Measurements from ENCODE around the gene AHCYL2. TPM values are rescaled to one million over a fixed set of nuclear protein-coding genes. Genes with fewer than 3 reads are reported as not detected.

Gene AHCYL2
- polyA plus RNA-seq, 3 donors, result 10.7 to 14.6 (median 12.1) TPM

DNA sequence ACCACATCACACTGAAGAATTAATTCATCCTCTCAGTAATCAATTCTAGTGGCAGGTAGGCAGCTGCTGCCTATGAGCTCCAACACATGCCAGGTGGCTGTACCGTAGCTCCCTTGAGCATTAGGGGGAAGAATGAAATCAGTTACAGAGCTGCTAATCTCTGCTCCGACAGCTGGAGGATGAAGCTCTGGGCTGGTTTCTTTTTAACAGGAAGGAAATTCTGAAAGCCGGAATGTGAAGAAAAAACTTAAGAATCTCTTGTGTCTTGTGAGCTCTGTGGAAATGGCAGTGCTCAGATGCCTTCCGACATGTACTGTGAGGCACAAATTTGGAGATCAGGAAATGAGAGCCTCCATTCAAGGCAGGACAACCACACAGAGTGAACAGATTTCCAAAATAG is 2.8 kb upstream of the AHCYL2 start:
- TF ChIP-seq, protein P1, sequence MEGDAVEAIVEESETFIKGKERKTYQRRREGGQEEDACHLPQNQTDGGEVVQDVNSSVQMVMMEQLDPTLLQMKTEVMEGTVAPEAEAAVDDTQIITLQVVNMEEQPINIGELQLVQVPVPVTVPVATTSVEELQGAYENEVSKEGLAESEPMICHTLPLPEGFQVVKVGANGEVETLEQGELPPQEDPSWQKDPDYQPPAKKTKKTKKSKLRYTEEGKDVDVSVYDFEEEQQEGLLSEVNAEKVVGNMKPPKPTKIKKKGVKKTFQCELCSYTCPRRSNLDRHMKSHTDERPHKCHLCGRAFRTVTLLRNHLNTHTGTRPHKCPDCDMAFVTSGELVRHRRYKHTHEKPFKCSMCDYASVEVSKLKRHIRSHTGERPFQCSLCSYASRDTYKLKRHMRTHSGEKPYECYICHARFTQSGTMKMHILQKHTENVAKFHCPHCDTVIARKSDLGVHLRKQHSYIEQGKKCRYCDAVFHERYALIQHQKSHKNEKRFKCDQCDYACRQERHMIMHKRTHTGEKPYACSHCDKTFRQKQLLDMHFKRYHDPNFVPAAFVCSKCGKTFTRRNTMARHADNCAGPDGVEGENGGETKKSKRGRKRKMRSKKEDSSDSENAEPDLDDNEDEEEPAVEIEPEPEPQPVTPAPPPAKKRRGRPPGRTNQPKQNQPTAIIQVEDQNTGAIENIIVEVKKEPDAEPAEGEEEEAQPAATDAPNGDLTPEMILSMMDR (IDR thresholded peaks at IDR 0.05), result no peak
- whole genome bisulfite sequencing (ENCODE audit: insufficient coverage), result 0% methylated on average over 4 of the region's 4 CpGs
- Histone ChIP-seq H3K4me1 (ENCODE audit: control insufficient read depth in 1 of 2, insufficient read depth in 2 of 2, low read length in 2 of 2) (peaks cover 35 to 42% of the 10 kb centered on the region in 2 donors), H2AFZ (ENCODE audit: insufficient read depth, low read depth, low read length, poor library complexity, severe bottlenecking) (peak overlapping the region; percentile 89), H3K79me2 (ENCODE audit: insufficient read depth, low read length) (peaks cover 21% of the 10 kb centered on the region), H3K36me3 (replicated peaks in 1 of 2; ENCODE audit: control insufficient read depth in 1 of 2, insufficient read depth in 2 of 2, low read length in 2 of 2) (no peaks in the 10 kb centered on the region), H4K20me1 (ENCODE audit: insufficient read depth, low read length) (peaks cover 5% of the 10 kb centered on the region), H3K27ac (ENCODE audit: low read depth in 1 of 2, low read length in 2 of 2) (peak overlapping the region; percentile 25 to 51), H3K9me3 (replicated peaks in 1 of 2; ENCODE audit: control insufficient read depth in 1 of 2, insufficient read depth in 1 of 2, low read length in 2 of 2) (no peaks in the 10 kb centered on the region), H3K4me2 (replicated peaks; ENCODE audit: extremely low read depth, low read length, poor library complexity, severe bottlenecking) (peak overlapping the region; percentile 63), H3K9ac (ENCODE audit: insufficient read depth, low read length, poor library complexity, severe bottlenecking) (no peak overlapping the region), H3K27me3 (ENCODE audit: control insufficient read depth in 2 of 2, insufficient read depth in 2 of 2, low read length in 2 of 2) (no peaks in the 10 kb centered on the region), H3K4me3 (replicated peaks in 1 of 3; ENCODE audit: low read depth in 2 of 3, low read length in 3 of 3) (peak overlapping the region in 1 of 3 experiments; percentile 44)
- Mint-ChIP-seq H3K9me3 (no peaks in the 10 kb centered on the region), H3K27me3 (ENCODE audit: low read depth in 3 of 3) (peaks cover 0 to 3% (median 0%) of the 10 kb centered on the region in 3 donors), H3K4me3 (peak overlapping the region; percentile 61 to 89), H3K4me1 (peaks cover 36% of the 10 kb centered on the region), H3K36me3 (no peaks in the 10 kb centered on the region), H3K27ac (peak overlapping the region; percentile 48 to 89 (median 77))
- no peak for DNase-seq
- intact Hi-C loops (cut with micrococcal nuclease), result loop anchor here in 1 of 2 donors (5.0 kb wide), 1 partner anchor 45 kb away; no protein-coding TSS in a partner anchor

DNA sequence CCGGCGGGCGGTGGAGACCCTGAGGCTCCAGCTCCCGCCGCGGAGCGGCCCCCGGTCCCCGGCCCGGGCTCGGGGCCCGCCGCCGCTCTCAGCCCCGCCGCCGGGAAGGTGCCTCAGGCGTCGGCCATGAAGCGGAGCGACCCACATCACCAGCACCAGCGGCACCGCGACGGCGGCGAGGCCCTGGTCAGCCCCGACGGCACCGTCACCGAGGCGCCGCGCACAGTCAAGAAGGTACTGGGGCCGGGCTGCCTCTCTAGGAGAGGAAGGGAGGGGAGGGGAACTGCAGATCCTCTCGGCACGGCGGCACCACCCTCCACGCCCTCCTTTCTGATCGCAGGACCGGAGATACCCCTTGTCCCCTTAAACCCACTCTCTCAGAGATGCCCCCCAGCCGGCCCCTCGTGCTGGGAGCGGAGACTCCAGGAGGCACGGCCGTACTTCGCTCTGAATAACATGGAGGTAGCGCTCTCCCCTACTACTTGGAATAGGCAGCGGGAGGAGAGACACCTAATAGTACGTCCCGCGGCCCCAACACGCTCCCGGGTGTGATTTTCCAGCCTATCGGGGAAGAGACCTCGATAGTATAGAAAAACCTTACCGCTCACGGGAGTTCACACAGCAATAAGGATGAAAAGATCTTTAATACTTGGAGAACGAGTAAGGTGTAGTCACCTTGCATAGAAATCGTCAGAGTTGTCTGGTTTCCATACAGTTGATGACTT is 538 bp downstream of the AHCYL2 start:
- Histone ChIP-seq H3K4me1 (ENCODE audit: control insufficient read depth in 1 of 2, insufficient read depth in 2 of 2, low read length in 2 of 2) (peaks cover 33 to 35% of the 10 kb centered on the region in 2 donors), H3K4me2 (replicated peaks; ENCODE audit: extremely low read depth, low read length, poor library complexity, severe bottlenecking) (peak overlapping the region; percentile 94), H2AFZ (ENCODE audit: insufficient read depth, low read depth, low read length, poor library complexity, severe bottlenecking) (peak overlapping the region; percentile 89), H3K4me3 (replicated peaks in 1 of 3; ENCODE audit: low read depth in 2 of 3, low read length in 3 of 3) (peak overlapping the region; percentile 69 to 88 (median 83)), H3K27me3 (ENCODE audit: control insufficient read depth in 2 of 2, insufficient read depth in 2 of 2, low read length in 2 of 2) (no peaks in the 10 kb centered on the region), H3K27ac (ENCODE audit: low read depth in 1 of 2, low read length in 2 of 2) (peak overlapping the region; percentile 96 to 99), H4K20me1 (ENCODE audit: insufficient read depth, low read length) (peaks cover 18% of the 10 kb centered on the region), H3K9ac (ENCODE audit: insufficient read depth, low read length, poor library complexity, severe bottlenecking) (peak overlapping the region; percentile 84), H3K79me2 (ENCODE audit: insufficient read depth, low read length) (peaks cover 42% of the 10 kb centered on the region), H3K9me3 (replicated peaks in 1 of 2; ENCODE audit: control insufficient read depth in 1 of 2, insufficient read depth in 1 of 2, low read length in 2 of 2) (no peaks in the 10 kb centered on the region), H3K36me3 (replicated peaks in 1 of 2; ENCODE audit: control insufficient read depth in 1 of 2, insufficient read depth in 2 of 2, low read length in 2 of 2) (no peaks in the 10 kb centered on the region)
- Mint-ChIP-seq H3K4me1 (peaks cover 34% of the 10 kb centered on the region), H3K27me3 (ENCODE audit: low read depth in 3 of 3) (peaks cover 0 to 1% (median 0%) of the 10 kb centered on the region in 3 donors), H3K9me3 (no peaks in the 10 kb centered on the region), H3K27ac (peak overlapping the region in 6 of 7 donors; percentile 45 to 100 (median 88)), H3K36me3 (peaks cover 0 to 6% of the 10 kb centered on the region in 2 donors), H3K4me3 (peak overlapping the region; percentile 94 to 99)
- TF ChIP-seq, protein P1 (IDR thresholded peaks at IDR 0.05), result no peak
- peak; percentile 34 to 58 (median 42) for DNase-seq
- under 1% methylated on average over 38 of the region's 60 CpGs for WGBS (ENCODE audit: insufficient coverage)
- intact Hi-C loops (cut with micrococcal nuclease), result no loop called here
